ENCODE data around the gene GPATCH4. TPM values are rescaled to one million over a fixed set of nuclear protein-coding genes. Genes with fewer than 3 reads are reported as not detected.
"Not testable (repeated sequence)": the region's sequence is repeated elsewhere in the genome, so short reads cannot be mapped to it uniquely, and the experiment has no call there.

GPATCH4 gene
- total RNA-seq, 1 experiment from 2014 or later: 39.4 TPM

DNA sequence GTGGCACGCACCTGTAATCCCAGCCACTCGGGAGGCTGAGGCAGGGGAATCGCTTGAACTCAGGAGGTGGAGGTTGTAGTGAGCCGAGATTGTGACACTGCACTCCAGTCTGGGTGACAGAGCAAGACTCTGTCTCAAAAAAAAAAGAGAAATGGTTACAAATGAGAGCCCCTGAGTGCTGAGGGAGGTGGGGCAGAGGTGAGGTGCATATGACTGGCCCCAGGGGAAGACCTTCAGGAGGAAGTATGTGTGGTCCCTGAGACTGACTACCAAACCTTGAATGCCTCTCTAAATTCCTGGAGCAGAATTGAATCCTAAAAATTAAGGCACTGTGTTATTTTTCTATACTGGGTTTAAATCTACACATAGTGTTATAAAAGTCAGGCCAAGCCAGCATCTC, 6.1 kb upstream of the GPATCH4 start:
- H3K9me2 ChIP-seq (ENCODE audit: insufficient read depth); POLR2A ChIA-PET; H3K27me3 ChIP-seq (ENCODE audit: insufficient read depth, low read length); ATAC-seq; H4K20me1 ChIP-seq (ENCODE audit: insufficient read depth); H3K27ac ChIP-seq (ENCODE audit: low read depth, low read length); BruUV-seq (replicated peaks); H3K9ac ChIP-seq (ENCODE audit: low read length); H3K9me3 ChIP-seq (ENCODE audit: control insufficient read depth in 1 of 2, insufficient read depth in 1 of 2, low read depth in 1 of 2, low read length in 2 of 2); H3K4me3 ChIP-seq (replicated peaks in 1 of 2; ENCODE audit: low read depth in 1 of 2, low read length in 2 of 2); H3K79me2 ChIP-seq (ENCODE audit: insufficient read depth, low read length); H3K4me2 ChIP-seq (ENCODE audit: low read length); CTCF ChIA-PET; intact Hi-C loops (cut with micrococcal nuclease); DNase-seq (ENCODE audit: low read depth, low spot score); H3K36me3 ChIP-seq (ENCODE audit: control insufficient read depth in 1 of 2, insufficient read depth in 2 of 2, low read length in 2 of 2); H2AFZ ChIP-seq (ENCODE audit: low read depth, low read length, poor library complexity, severe bottlenecking); RAD21 ChIA-PET (ENCODE audit: low non-redundant PET in 1 of 2, low total read pairs in 2 of 2, uncharacterized antibody in 2 of 2, unreplicated experiment in 2 of 2): not testable (repeated sequence)
- peaks cover 4 to 25% of the 10 kb centered on the region in 2 experiments; a peak in 3 of 4 replicates for H3K4me1 ChIP-seq (ENCODE audit: control insufficient read depth in 1 of 2, insufficient read depth in 2 of 2, low read length in 2 of 2)

DNA sequence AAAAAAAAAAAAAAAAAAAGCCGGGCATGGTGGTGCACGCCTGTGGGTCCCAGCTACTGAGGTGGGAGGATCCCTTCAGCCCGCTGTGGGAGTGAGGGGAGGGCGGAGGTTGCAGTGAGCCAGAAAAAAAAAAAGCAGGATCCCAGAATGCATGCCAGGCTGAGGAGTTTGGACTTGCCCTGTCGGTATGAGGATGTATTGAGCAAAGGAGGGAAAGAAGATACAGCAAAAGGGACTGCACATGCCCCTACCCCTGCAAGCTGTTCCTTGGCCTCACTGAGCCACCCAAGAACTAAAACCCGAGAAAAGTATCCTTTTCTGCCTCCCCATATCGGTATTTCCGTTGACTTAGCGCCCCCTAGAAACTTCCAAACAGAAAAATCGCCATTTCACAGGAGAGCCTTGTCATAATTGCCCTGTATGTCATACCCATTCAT, 1.3 kb upstream of the GPATCH4 start:
- Histone ChIP-seq H3K9me2 (ENCODE audit: insufficient read depth) (no peaks in the 10 kb centered on the region), H3K27ac (ENCODE audit: low read depth, low read length) (peak overlapping the region; percentile 75), H2AFZ (ENCODE audit: low read depth, low read length, poor library complexity, severe bottlenecking) (no peak overlapping the region), H3K4me2 (ENCODE audit: low read length) (peak overlapping the region; percentile 87), H3K36me3 (ENCODE audit: control insufficient read depth in 1 of 2, insufficient read depth in 2 of 2, low read length in 2 of 2) (peaks cover 5 to 16% of the 10 kb centered on the region in 2 experiments; a peak in 3 of 4 replicates), H3K4me3 (replicated peaks in 1 of 2; ENCODE audit: low read depth in 1 of 2, low read length in 2 of 2) (peak overlapping the region; percentile 70 to 88), H3K27me3 (ENCODE audit: insufficient read depth, low read length) (no peaks in the 10 kb centered on the region), H4K20me1 (ENCODE audit: insufficient read depth) (no peaks in the 10 kb centered on the region), H3K4me1 (ENCODE audit: control insufficient read depth in 1 of 2, insufficient read depth in 2 of 2, low read length in 2 of 2) (peaks cover 11 to 30% of the 10 kb centered on the region in 2 experiments), H3K79me2 (ENCODE audit: insufficient read depth, low read length) (peaks cover 47% of the 10 kb centered on the region), H3K9me3 (ENCODE audit: control insufficient read depth in 1 of 2, insufficient read depth in 1 of 2, low read depth in 1 of 2, low read length in 2 of 2) (no peaks in the 10 kb centered on the region), H3K9ac (ENCODE audit: low read length) (peak overlapping the region; percentile 97)
- BruUV-seq (replicated peaks): no TSS peak
- CTCF ChIA-PET: interaction anchor here (0.8 to 1.7 kb wide), 5 partner anchors 10 to 294 kb away, joined by 3 to 7 read pairs (median 4); partner anchors contain the start of genes NAXE and PRCC
- peak; percentile 48 for ATAC-seq
- RAD21 ChIA-PET (ENCODE audit: low non-redundant PET in 1 of 2, low total read pairs in 2 of 2, uncharacterized antibody in 2 of 2, unreplicated experiment in 2 of 2): interaction anchor here (0.7 kb wide), 2 partner anchors 25 to 217 kb away, joined by 4 to 5 read pairs; no protein-coding TSS in a partner anchor
- POLR2A ChIA-PET: interaction anchor here (0.6 to 0.8 kb wide), 2 partner anchors 15 to 17 kb away, joined by 3 read pairs; partner anchors contain the start of gene HAPLN2
- peak; percentile 58 for TF ChIP-seq RAD21 (IDR thresholded peaks at IDR 0.05; ENCODE audit: low read depth)
- no peak for TF ChIP-seq FOSL1 (IDR thresholded peaks at IDR 0.05; ENCODE audit: low read depth)
- TF ChIP-seq POLR2A (IDR thresholded peaks at IDR 0.05; ENCODE audit: borderline replicate concordance, extremely low read depth, insufficient read depth, insufficient read length): peak; percentile 36
- no peak for TF ChIP-seq ZFX (IDR thresholded peaks at IDR 0.05)
- TF ChIP-seq, protein P1, sequence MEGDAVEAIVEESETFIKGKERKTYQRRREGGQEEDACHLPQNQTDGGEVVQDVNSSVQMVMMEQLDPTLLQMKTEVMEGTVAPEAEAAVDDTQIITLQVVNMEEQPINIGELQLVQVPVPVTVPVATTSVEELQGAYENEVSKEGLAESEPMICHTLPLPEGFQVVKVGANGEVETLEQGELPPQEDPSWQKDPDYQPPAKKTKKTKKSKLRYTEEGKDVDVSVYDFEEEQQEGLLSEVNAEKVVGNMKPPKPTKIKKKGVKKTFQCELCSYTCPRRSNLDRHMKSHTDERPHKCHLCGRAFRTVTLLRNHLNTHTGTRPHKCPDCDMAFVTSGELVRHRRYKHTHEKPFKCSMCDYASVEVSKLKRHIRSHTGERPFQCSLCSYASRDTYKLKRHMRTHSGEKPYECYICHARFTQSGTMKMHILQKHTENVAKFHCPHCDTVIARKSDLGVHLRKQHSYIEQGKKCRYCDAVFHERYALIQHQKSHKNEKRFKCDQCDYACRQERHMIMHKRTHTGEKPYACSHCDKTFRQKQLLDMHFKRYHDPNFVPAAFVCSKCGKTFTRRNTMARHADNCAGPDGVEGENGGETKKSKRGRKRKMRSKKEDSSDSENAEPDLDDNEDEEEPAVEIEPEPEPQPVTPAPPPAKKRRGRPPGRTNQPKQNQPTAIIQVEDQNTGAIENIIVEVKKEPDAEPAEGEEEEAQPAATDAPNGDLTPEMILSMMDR (IDR thresholded peaks at IDR 0.05 in 2 of 3, conservative IDR thresholded peaks at IDR 0.05 in 1 of 3; ENCODE audit: borderline replicate concordance in 1 of 3, insufficient read depth in 1 of 3, low read depth in 2 of 3, low read length in 2 of 3): peak; percentile 45 to 70 (median 65); a peak in 5 of 6 replicates
- TF ChIP-seq, protein P2, sequence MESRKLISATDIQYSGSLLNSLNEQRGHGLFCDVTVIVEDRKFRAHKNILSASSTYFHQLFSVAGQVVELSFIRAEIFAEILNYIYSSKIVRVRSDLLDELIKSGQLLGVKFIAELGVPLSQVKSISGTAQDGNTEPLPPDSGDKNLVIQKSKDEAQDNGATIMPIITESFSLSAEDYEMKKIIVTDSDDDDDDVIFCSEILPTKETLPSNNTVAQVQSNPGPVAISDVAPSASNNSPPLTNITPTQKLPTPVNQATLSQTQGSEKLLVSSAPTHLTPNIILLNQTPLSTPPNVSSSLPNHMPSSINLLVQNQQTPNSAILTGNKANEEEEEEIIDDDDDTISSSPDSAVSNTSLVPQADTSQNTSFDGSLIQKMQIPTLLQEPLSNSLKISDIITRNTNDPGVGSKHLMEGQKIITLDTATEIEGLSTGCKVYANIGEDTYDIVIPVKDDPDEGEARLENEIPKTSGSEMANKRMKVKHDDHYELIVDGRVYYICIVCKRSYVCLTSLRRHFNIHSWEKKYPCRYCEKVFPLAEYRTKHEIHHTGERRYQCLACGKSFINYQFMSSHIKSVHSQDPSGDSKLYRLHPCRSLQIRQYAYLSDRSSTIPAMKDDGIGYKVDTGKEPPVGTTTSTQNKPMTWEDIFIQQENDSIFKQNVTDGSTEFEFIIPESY (IDR thresholded peaks at IDR 0.05; ENCODE audit: extremely low read depth, insufficient replicate concordance, low read length): no peak
- TF ChIP-seq SRF (IDR thresholded peaks at IDR 0.05; ENCODE audit: low read depth): peak; percentile 88
- TF ChIP-seq EGR1 (IDR thresholded peaks at IDR 0.05; ENCODE audit: low read depth): no peak
- intact Hi-C loops (cut with micrococcal nuclease): loop anchor here (1.0 kb wide), 1 partner anchor 146 kb away; no protein-coding TSS in a partner anchor
- DNase-seq (ENCODE audit: low read depth, low spot score): peak; percentile 43

Data from HCT116 (cell line).